H9 (cell line): ENCODE data around the gene PHACTR1. TPM values are rescaled to one million over a fixed set of nuclear protein-coding genes. Genes with fewer than 3 reads are reported as not detected.
A peak's percentile ranks its signal among the peaks of the same experiment; 100 is the strongest.

ENCODE experiments used
- DNase-seq: peaks from one replicate; pipeline ENCODE4 v3.0.0-alpha.2; 2017
- H2AFZ ChIP-seq: one replicate; pipeline ENCODE4 v1.6.1; 2013; ENCODE audit warnings: mild to moderate bottlenecking, low read length, control low read depth, moderate library complexity
- H2AK5ac ChIP-seq: 2 replicates; pipeline ENCODE4 v1.6.1; 2013; ENCODE audit warnings: low read length, control low read depth, mixed read lengths; ENCODE audit not compliant: insufficient read length
- H2BK120ac ChIP-seq: one replicate; pipeline ENCODE4 v1.6.1; 2013; ENCODE audit warnings: low read depth, mild to moderate bottlenecking, low read length, control low read depth, inconsistent platforms; ENCODE audit not compliant: poor library complexity, severe bottlenecking
- H2BK12ac ChIP-seq: 2 replicates; pipeline ENCODE4 v1.6.1; 2013; ENCODE audit warnings: low read length, control low read depth, mixed read lengths, low read depth; ENCODE audit not compliant: insufficient read length
- H2BK15ac ChIP-seq: 2 replicates; pipeline ENCODE4 v1.6.1; 2013; ENCODE audit warnings: low read depth, low read length, control low read depth
- H2BK20ac ChIP-seq: one replicate; pipeline ENCODE4 v1.6.1; 2013; ENCODE audit warnings: low read depth, mild to moderate bottlenecking, low read length, control low read depth, inconsistent platforms; ENCODE audit not compliant: poor library complexity, severe bottlenecking
- H2BK5ac ChIP-seq: 2 replicates; pipeline ENCODE4 v1.6.1; 2013; ENCODE audit warnings: low read length, control low read depth, mixed read lengths; ENCODE audit not compliant: insufficient read length
- H3K14ac ChIP-seq: 2 replicates; pipeline ENCODE4 v1.6.1; 2013; ENCODE audit warnings: low read length, control low read depth; ENCODE audit not compliant: insufficient read depth
- H3K18ac ChIP-seq: 2 replicates; pipeline ENCODE4 v1.6.1; 2013; ENCODE audit warnings: low read depth, mild to moderate bottlenecking, mixed read lengths, low read length, control low read depth; ENCODE audit not compliant: insufficient read length
- H3K23ac ChIP-seq: 2 replicates; pipeline ENCODE4 v1.6.1; 2013; ENCODE audit warnings: low read length, control low read depth, mixed read lengths, low read depth; ENCODE audit not compliant: insufficient read length
- H3K23me2 ChIP-seq: 2 replicates; pipeline ENCODE4 v1.6.1; 2013; ENCODE audit warnings: low read depth, mild to moderate bottlenecking, mixed read lengths, low read length, control low read depth; ENCODE audit not compliant: insufficient read length, poor library complexity, severe bottlenecking
- H3K27ac ChIP-seq: 2 replicates; pipeline ENCODE4 v1.5.1; 2013; ENCODE audit warnings: low read length, control low read depth, mixed read lengths, low read depth; ENCODE audit not compliant: insufficient read length
- H3K27me3 ChIP-seq: 2 replicates; pipeline ENCODE4 v1.6.1; 2013; ENCODE audit warnings: low read length, control low read depth, inconsistent platforms; ENCODE audit not compliant: insufficient read depth
- H3K4ac ChIP-seq: 2 replicates; pipeline ENCODE4 v1.6.1; 2013; ENCODE audit warnings: low read depth, mild to moderate bottlenecking, control low read depth, inconsistent platforms, low read length, moderate library complexity
- H3K4me1 ChIP-seq: 2 replicates; pipeline ENCODE4 v1.6.1; 2013; ENCODE audit warnings: low read length, control low read depth, inconsistent platforms; ENCODE audit not compliant: insufficient read depth
- H3K4me2 ChIP-seq: 2 replicates; pipeline ENCODE4 v1.6.1; 2013; ENCODE audit warnings: low read length, control low read depth, mixed read lengths; ENCODE audit not compliant: insufficient read length, insufficient read depth
- H3K56ac ChIP-seq: 2 replicates; pipeline ENCODE4 v1.6.1; 2013; ENCODE audit warnings: low read depth, mild to moderate bottlenecking, mixed read lengths, low read length, control low read depth; ENCODE audit not compliant: insufficient read length
- H3K79me1 ChIP-seq: 2 replicates; pipeline ENCODE4 v1.6.1; 2013; ENCODE audit warnings: low read depth, mild to moderate bottlenecking, moderate library complexity, low read length, control low read depth, inconsistent platforms; ENCODE audit not compliant: insufficient read depth, poor library complexity, severe bottlenecking
- H3K79me2 ChIP-seq: 2 replicates; pipeline ENCODE4 v1.6.1; 2013; ENCODE audit warnings: low read length, control low read depth, inconsistent platforms; ENCODE audit not compliant: insufficient read depth
- H3K9ac ChIP-seq: 2 replicates; pipeline ENCODE4 v1.6.1; 2013; ENCODE audit warnings: low read length, control low read depth, mixed read lengths; ENCODE audit not compliant: insufficient read length; ENCODE audit errors: extremely low read depth
- H3K9me3 ChIP-seq: one replicate; pipeline ENCODE4 v1.6.1; 2013; ENCODE audit warnings: low read depth, low read length, inconsistent platforms; ENCODE audit not compliant: control insufficient read depth
- H3T11ph ChIP-seq: one replicate; pipeline ENCODE4 v1.6.1; 2013; ENCODE audit warnings: mild to moderate bottlenecking, low read length, control low read depth, inconsistent platforms
- H4K20me1 ChIP-seq: one replicate; pipeline ENCODE4 v1.6.1; 2013; ENCODE audit not compliant: control insufficient read depth, insufficient read length, insufficient read depth
- H4K5ac ChIP-seq: 2 replicates; pipeline ENCODE4 v1.6.1; 2013; ENCODE audit warnings: low read depth, mild to moderate bottlenecking, mixed read lengths, low read length, control low read depth; ENCODE audit not compliant: insufficient read length
- H4K8ac ChIP-seq: replicated peaks from 2 replicates; pipeline ENCODE4 v1.6.1; 2013; ENCODE audit warnings: low read length, control low read depth, mixed read lengths, low read depth; ENCODE audit not compliant: insufficient read length
- H4K91ac ChIP-seq: 2 replicates; pipeline ENCODE4 v1.6.1; 2013; ENCODE audit warnings: low read depth, mild to moderate bottlenecking, moderate library complexity, mixed read lengths, low read length, control low read depth; ENCODE audit not compliant: insufficient read length
- H3K27ac Mint-ChIP-seq, 3 experiments: 2 replicates in 2 of 3; 3 replicates in 1 of 3; pipeline ENCODE4 v1.8.0; 2020 to 2021; ENCODE audit warnings: mixed read lengths in 3 of 3, mild to moderate bottlenecking in 1 of 3, moderate library complexity in 1 of 3
- H3K27me3 Mint-ChIP-seq: 2 replicates; pipeline ENCODE4 v1.8.0; 2021; ENCODE audit warnings: low read depth, mild to moderate bottlenecking, moderate library complexity, mixed read lengths
- H3K36me3 Mint-ChIP-seq, 3 experiments: 2 replicates in 2 of 3; 3 replicates in 1 of 3; pipeline ENCODE4 v1.8.0; 2020 to 2021; ENCODE audit warnings: low read depth in 3 of 3, mixed read lengths in 3 of 3; ENCODE audit not compliant: insufficient read depth in 1 of 3
- H3K4me1 Mint-ChIP-seq, 2 experiments: 2 replicates each; pipeline ENCODE4 v1.8.0; 2020; ENCODE audit warnings: mixed read lengths in 2 of 2
- H3K4me3 Mint-ChIP-seq, 2 experiments: 2 replicates in 1 of 2; 3 replicates in 1 of 2; pipeline ENCODE4 v1.8.0; 2020 to 2021; ENCODE audit warnings: mild to moderate bottlenecking in 2 of 2, mixed read lengths in 2 of 2, moderate library complexity in 1 of 2
- H3K9me3 Mint-ChIP-seq, 2 experiments: 2 replicates in 1 of 2; 3 replicates in 1 of 2; pipeline ENCODE4 v1.8.0; 2020; ENCODE audit warnings: mild to moderate bottlenecking in 2 of 2, mixed read lengths in 2 of 2, moderate library complexity in 1 of 2
- WGBS: extraction: QIAGEN DNeasy Blood & Tissue Kit; methylation state at CpG from one replicate; pipeline ENCODE4 v1.1.7; 2013; ENCODE audit warnings: missing lambda C conversion rate, low lambda C conversion rate, mixed read lengths; ENCODE audit not compliant: insufficient read length; ENCODE audit errors: extremely low coverage; 5-methylcytosine and 5-hydroxymethylcytosine counted together
- total RNA-seq: library from RNA; stranded (reverse); gene quantifications from 2 replicates; pipeline ENCODE4 v1.2.1, GENCODE V29; 2021
- TF ChIP-seq, protein P1 (sequence below): fragments of 200-600 bp; sonication (generic); conservative IDR thresholded peaks from 3 replicates; pipeline ENCODE4 v1.8.0; 2021; ENCODE audit warnings: antibody characterized with exemption, mild to moderate bottlenecking

The PHACTR1 gene
- total RNA-seq, 1 experiment from 2014 or later = 15.9 TPM

DNA sequence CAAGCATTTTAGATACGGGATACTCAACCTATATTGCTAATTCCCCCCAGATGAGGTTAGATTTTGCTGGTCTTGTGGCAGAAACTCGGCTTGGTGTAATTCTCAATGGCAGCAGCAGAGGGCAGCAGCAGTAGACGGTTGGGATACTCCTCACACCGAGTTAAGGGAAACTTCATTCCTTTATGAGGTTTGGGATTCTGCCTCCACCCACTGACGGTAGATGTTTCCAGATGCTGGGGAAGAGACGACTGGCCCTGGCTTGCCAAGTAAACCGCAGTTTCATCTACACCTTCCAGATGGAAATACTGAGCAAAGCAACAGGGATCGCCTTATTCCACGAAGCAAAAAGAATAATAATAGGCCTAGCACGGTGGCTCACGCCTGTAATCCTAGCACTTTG is 620.0 kb downstream of the PHACTR1 start:
- Mint-ChIP-seq H3K36me3 (no peaks in the 10 kb centered on the region; a peak in 1 of 7 replicates), H3K4me3 (no peak overlapping the region), H3K9me3 (peaks cover 3 to 4% of the 10 kb centered on the region in 2 experiments), H3K27ac (no peak overlapping the region), H3K27me3 (no peaks in the 10 kb centered on the region; the same call in 1 of the 2 replicates), H3K4me1 (peaks cover 12 to 14% of the 10 kb centered on the region in 2 experiments)
- H3T11ph ChIP-seq = no peak overlapping the region
- no CpG with 5 or more reads among the region's 11 CpGs for WGBS
- no peak overlapping the region for H4K8ac ChIP-seq
- no peak overlapping the region for H3K9ac ChIP-seq
- H3K9me3 ChIP-seq = no peaks in the 10 kb centered on the region
- no peak overlapping the region for H2BK20ac ChIP-seq
- no peak overlapping the region for H3K56ac ChIP-seq
- H2BK5ac ChIP-seq = no peak overlapping the region
- H3K4ac ChIP-seq = no peak overlapping the region
- no peak overlapping the region for H3K4me2 ChIP-seq
- H4K91ac ChIP-seq = no peak overlapping the region
- no peak overlapping the region for H2BK15ac ChIP-seq
- no peak overlapping the region for H3K14ac ChIP-seq
- no peaks in the 10 kb centered on the region for H4K20me1 ChIP-seq
- H2BK120ac ChIP-seq = no peak overlapping the region
- no peak overlapping the region for H2AK5ac ChIP-seq
- no peak overlapping the region for H3K18ac ChIP-seq
- peak; percentile 87 for DNase-seq
- TF ChIP-seq, protein P1, sequence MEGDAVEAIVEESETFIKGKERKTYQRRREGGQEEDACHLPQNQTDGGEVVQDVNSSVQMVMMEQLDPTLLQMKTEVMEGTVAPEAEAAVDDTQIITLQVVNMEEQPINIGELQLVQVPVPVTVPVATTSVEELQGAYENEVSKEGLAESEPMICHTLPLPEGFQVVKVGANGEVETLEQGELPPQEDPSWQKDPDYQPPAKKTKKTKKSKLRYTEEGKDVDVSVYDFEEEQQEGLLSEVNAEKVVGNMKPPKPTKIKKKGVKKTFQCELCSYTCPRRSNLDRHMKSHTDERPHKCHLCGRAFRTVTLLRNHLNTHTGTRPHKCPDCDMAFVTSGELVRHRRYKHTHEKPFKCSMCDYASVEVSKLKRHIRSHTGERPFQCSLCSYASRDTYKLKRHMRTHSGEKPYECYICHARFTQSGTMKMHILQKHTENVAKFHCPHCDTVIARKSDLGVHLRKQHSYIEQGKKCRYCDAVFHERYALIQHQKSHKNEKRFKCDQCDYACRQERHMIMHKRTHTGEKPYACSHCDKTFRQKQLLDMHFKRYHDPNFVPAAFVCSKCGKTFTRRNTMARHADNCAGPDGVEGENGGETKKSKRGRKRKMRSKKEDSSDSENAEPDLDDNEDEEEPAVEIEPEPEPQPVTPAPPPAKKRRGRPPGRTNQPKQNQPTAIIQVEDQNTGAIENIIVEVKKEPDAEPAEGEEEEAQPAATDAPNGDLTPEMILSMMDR = peak; percentile 91
- H3K79me1 ChIP-seq = no peaks in the 10 kb centered on the region
- H3K27ac ChIP-seq = no peak overlapping the region
- no peaks in the 10 kb centered on the region for H3K27me3 ChIP-seq
- no peak overlapping the region for H3K23ac ChIP-seq
- H3K4me1 ChIP-seq = peaks cover 2% of the 10 kb centered on the region; the same call in 1 of the 2 replicates
- H3K23me2 ChIP-seq = no peaks in the 10 kb centered on the region
- no peak overlapping the region for H4K5ac ChIP-seq
- no peak overlapping the region for H2BK12ac ChIP-seq
- H3K79me2 ChIP-seq = no peaks in the 10 kb centered on the region
- H2AFZ ChIP-seq = peak overlapping the region; percentile 69
